SKM-1 (cell line): ENCODE measurements around the gene C1D.

Experiments used
- DNase-seq: peaks from one replicate; lab custom pipeline; 2025; ENCODE audit not compliant: unreplicated experiment; lab: John Stamatoyannopoulos, UW

C1D gene

GRCh38 chr2:68059784-68060525 is 2.8 kb downstream of the C1D start:
- no peak for DNase-seq

GRCh38 chr2:68057658-68058396 is 5.0 kb downstream of the C1D start:
- no peak for DNase-seq

GRCh38 chr2:68052717-68053422 is 9.9 kb downstream of the C1D start:
- DNase-seq, result no peak

- DNase-seq, result no peak
Measured at GRCh38 chr2:68050353-68050752, 12.5 kb downstream of the C1D start.

- DNase-seq, result no peak
Measured at GRCh38 chr2:68046642-68047240, 16.1 kb downstream of the C1D start.

GRCh38 chr2:68046224-68046623 is 16.6 kb downstream of the C1D start:
- no peak for DNase-seq

GRCh38 chr2:68045342-68045741 is 17.5 kb downstream of the C1D start:
- DNase-seq, result no peak

GRCh38 chr2:68044099-68044498 is 18.7 kb downstream of the C1D start:
- DNase-seq, result no peak

GRCh38 chr2:68043695-68044094 is 19.1 kb downstream of the C1D start:
- DNase-seq, result no peak

GRCh38 chr2:68043032-68043431 is 19.8 kb downstream of the C1D start:
- no peak for DNase-seq

GRCh38 chr2:68041704-68042245 is 21.0 kb downstream of the C1D start:
- DNase-seq, result no peak

- DNase-seq, result no peak
Measured at GRCh38 chr2:68040078-68040477, 22.7 kb downstream of the C1D start.

GRCh38 chr2:68039317-68039716 is 23.5 kb downstream of the C1D start:
- DNase-seq, result no peak

GRCh38 chr2:68032702-68033101 is 30.1 kb downstream of the C1D start:
- no peak for DNase-seq

GRCh38 chr2:68031542-68032160 is 31.2 kb downstream of the C1D start:
- DNase-seq, result peak; percentile 20

- no peak for DNase-seq
Measured at GRCh38 chr2:68031043-68031442, 31.8 kb downstream of the C1D start.

- no peak for DNase-seq
Measured at GRCh38 chr2:68030529-68030928, 32.3 kb downstream of the C1D start.

- DNase-seq, result no peak
Measured at GRCh38 chr2:68027959-68028358, 34.8 kb downstream of the C1D start.

GRCh38 chr2:68024450-68024849 is 38.4 kb downstream of the C1D start:
- no peak for DNase-seq

- no peak for DNase-seq
Measured at GRCh38 chr2:68023904-68024303, 38.9 kb downstream of the C1D start.

- DNase-seq, result no peak
Measured at GRCh38 chr2:68018727-68019126, 44.1 kb downstream of the C1D start.
